Testis (tissue), 3 donors: ENCODE measurements around the gene ZNF22. TPM values are rescaled to one million over a fixed set of nuclear protein-coding genes. Genes with fewer than 3 reads are reported as not detected.

Source experiments
- DNase-seq: peaks from one replicate; pipeline ENCODE4 v3.0.0-alpha.2; 2019
- H3K27ac ChIP-seq, 2 donors: fragments of 200-600 bp; sonication (generic); one replicate each; pipeline ENCODE4 v1.5.1; 2019
- H3K27me3 ChIP-seq: fragments of 200-600 bp; sonication (generic); one replicate; pipeline ENCODE4 v1.5.1; 2019
- H3K36me3 ChIP-seq: fragments of 200-600 bp; sonication (generic); one replicate; pipeline ENCODE4 v1.5.1; 2017; ENCODE audit warnings: low read depth; ENCODE audit errors: missing control alignments
- H3K4me1 ChIP-seq: fragments of 200-600 bp; sonication (generic); one replicate; pipeline ENCODE4 v1.5.1; 2019
- H3K4me3 ChIP-seq, 2 donors: fragments of 200-600 bp; sonication (generic); one replicate each; pipeline ENCODE4 v1.5.1; 2017 to 2019
- H3K9me3 ChIP-seq: fragments of 200-600 bp; sonication (generic); one replicate; pipeline ENCODE4 v1.5.1; 2017
- POLR2A ChIP-seq: fragments of 450-650 bp; IDR thresholded peaks from one replicate; pipeline ENCODE4 v1.6.1; 2017; ENCODE audit warnings: antibody characterized with exemption, mild to moderate bottlenecking, moderate library complexity
- WGBS, 2 donors: methylation state at CpG; one replicate each; pipeline ENCODE4 v1.1.5; 2018; 5-methylcytosine and 5-hydroxymethylcytosine counted together
- intact Hi-C: fragments of 100-400 bp; cut with DNase I; formaldehyde crosslinking; loops from one replicate; pipeline ENCODE4 v1.15.1; 2023; ENCODE audit warnings: low total_unique reads
- polyA plus RNA-seq: library from polyadenylated mRNA; stranded (reverse); fragments of 350-450 nt; fragmentation: Illumina TruSeq; extraction: RNeasy Lipid Tissue Mini Kit (QIAGEN cat#74804); gene quantifications from one replicate; pipeline ENCODE4 v1.2.3, GENCODE V29; 2014; ENCODE audit warnings: low read depth, low replicate concordance; ENCODE audit not compliant: insufficient read depth
- total RNA-seq, 2 donors: library from RNA; depleted of rRNA; stranded (reverse); fragments of >200 nt; gene quantifications; one replicate each; pipeline ENCODE4 v1.2.3, GENCODE V29; 2016
- TF ChIP-seq, protein P1 (sequence below), 3 experiments: fragments of 450-650 bp in 2 of 3; fragments of 200-600 bp in 1 of 3; sonication (generic) in 1 of 3; IDR thresholded peaks; one replicate each; pipeline ENCODE4 v1.5.1; 2016 to 2019; ENCODE audit warnings: antibody characterized with exemption in 3 of 3, mild to moderate bottlenecking in 2 of 3, moderate library complexity in 1 of 3

The ZNF22 gene
- total and polyA plus RNA-seq, 3 donors from 2014 or later: 12.6 TPM

DNA sequence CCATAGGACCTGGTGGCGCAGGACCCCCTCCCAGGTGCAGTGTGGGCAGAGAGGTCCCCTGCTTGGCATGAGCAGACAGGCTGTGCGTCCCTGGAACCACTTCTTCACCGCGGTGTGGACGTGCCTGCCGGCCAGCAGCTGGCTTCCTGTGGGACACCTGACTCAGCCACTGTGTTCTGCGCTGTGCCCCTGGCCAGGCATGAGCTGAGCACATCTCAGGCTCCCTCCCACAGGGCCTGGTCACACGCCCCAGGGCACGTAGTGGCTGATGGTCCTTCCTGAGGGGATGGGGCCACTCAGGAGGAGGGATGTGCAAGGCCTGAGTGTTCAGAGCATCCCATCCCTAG lies 18.6 kb upstream of the ZNF22 start:
- TF ChIP-seq, protein P1, sequence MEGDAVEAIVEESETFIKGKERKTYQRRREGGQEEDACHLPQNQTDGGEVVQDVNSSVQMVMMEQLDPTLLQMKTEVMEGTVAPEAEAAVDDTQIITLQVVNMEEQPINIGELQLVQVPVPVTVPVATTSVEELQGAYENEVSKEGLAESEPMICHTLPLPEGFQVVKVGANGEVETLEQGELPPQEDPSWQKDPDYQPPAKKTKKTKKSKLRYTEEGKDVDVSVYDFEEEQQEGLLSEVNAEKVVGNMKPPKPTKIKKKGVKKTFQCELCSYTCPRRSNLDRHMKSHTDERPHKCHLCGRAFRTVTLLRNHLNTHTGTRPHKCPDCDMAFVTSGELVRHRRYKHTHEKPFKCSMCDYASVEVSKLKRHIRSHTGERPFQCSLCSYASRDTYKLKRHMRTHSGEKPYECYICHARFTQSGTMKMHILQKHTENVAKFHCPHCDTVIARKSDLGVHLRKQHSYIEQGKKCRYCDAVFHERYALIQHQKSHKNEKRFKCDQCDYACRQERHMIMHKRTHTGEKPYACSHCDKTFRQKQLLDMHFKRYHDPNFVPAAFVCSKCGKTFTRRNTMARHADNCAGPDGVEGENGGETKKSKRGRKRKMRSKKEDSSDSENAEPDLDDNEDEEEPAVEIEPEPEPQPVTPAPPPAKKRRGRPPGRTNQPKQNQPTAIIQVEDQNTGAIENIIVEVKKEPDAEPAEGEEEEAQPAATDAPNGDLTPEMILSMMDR (IDR thresholded peaks at IDR 0.05): no peak
- TF ChIP-seq POLR2A: no peak

DNA sequence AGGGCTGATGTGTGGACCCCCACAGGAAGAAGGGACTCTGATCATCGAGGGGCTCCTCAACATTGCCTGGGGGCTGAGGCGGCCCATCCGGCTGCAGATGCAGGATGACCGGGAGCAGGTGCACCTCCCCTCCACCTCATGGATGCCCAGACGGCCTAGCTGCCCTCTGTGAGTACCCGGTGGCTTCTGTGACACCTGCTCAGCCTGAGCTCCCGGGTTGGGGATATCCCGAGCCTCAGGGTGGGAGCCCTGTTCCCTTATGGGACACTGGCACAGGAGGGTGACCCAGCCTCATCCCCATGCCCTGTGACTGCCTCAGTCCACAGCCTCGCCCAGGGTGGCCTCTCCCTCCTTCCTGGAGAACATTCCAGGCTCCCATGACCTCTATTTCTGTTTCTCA lies 18.2 kb upstream of the ZNF22 start:
- Histone ChIP-seq H3K27ac (peak overlapping the region; percentile 81 to 88), H3K9me3 (no peaks in the 10 kb centered on the region), H3K36me3 (no peaks in the 10 kb centered on the region), H3K27me3 (no peaks in the 10 kb centered on the region), H3K4me1 (peaks cover 69% of the 10 kb centered on the region), H3K4me3 (no peak overlapping the region)
- TF ChIP-seq, protein P1 (IDR thresholded peaks at IDR 0.05): no peak
- TF ChIP-seq POLR2A: no peak
- DNase-seq: no peak
- intact Hi-C loops: no loop called here
- 91 to 92% methylated on average over 5 to 9 of the region's 9 CpGs for WGBS, 2 donors

More for the DNA sequence above, 18.6 kb upstream of the ZNF22 start:
- Histone ChIP-seq H3K9me3 (no peaks in the 10 kb centered on the region), H3K36me3 (no peaks in the 10 kb centered on the region), H3K4me3 (no peak overlapping the region), H3K4me1 (peaks cover 67% of the 10 kb centered on the region), H3K27me3 (no peaks in the 10 kb centered on the region), H3K27ac (peak overlapping the region; percentile 81 to 88)
- intact Hi-C loops: no loop called here
- no peak for DNase-seq
- WGBS, 2 donors: 64 to 78% methylated on average over 8 to 9 of the region's 9 CpGs

DNA sequence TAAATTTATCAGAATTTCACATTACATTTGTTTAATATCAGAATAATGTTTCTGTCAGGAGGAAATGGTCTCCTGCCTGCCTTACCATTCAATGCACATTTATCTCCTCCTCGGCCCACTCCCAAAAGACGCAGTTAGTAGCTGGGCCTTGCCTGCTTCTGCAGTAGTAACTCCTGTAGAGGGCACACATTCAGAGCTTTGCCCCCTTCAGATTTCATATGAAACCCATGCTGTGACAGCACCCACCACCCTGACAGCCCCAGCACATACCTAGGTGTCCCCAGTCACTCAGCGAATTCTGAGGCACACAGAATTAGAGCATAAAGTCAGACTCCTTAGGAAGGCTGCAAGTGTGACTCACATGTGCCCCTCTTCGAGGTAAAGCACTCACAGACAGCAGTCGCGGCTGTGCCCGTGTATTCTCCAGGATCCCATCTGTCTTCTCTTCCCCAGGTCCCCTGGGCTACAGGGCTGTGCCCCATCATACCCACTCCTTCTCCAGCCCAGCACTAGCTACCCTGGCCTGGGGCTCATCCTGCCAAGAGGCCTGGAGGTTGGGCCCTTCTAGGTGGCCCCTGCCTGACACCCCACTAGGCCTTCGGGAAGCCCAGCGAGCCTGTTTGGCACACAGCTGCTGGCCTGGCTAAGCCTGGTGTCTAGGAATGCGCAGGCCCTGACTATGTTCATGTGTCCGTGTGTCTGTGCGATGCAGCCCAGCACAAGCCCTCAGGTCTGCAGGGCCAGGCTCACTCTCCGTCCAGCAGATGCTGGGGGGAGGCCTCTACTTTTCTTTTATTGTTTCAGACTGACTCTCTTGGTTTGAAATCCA lies 17.4 kb upstream of the ZNF22 start:
- Histone ChIP-seq H3K36me3 (no peaks in the 10 kb centered on the region), H3K4me1 (peaks cover 73% of the 10 kb centered on the region), H3K27ac (peak overlapping the region in 1 of 2 donors; percentile 81), H3K9me3 (no peaks in the 10 kb centered on the region), H3K27me3 (no peaks in the 10 kb centered on the region), H3K4me3 (no peak overlapping the region)
- DNase-seq: no peak
- TF ChIP-seq POLR2A: no peak
- TF ChIP-seq, protein P1 (IDR thresholded peaks at IDR 0.05): no peak
- WGBS, 2 donors: 96% methylated on average over 12 to 13 of the region's 13 CpGs
- intact Hi-C loops: no loop called here

GRCh38 chr10:44983895-44984278 lies 16.8 kb upstream of the ZNF22 start:
- Histone ChIP-seq H3K9me3 (no peaks in the 10 kb centered on the region), H3K27ac (peak overlapping the region; percentile 66 to 73), H3K4me3 (no peak overlapping the region), H3K4me1 (peaks cover 70% of the 10 kb centered on the region), H3K36me3 (no peaks in the 10 kb centered on the region), H3K27me3 (no peaks in the 10 kb centered on the region)
- DNase-seq: no peak
- WGBS, 2 donors: 91 to 93% methylated on average over 4 to 10 of the region's 10 CpGs
- TF ChIP-seq POLR2A: no peak
- TF ChIP-seq, protein P1 (IDR thresholded peaks at IDR 0.05): no peak
- intact Hi-C loops: no loop called here

- Histone ChIP-seq H3K9me3 (no peaks in the 10 kb centered on the region), H3K27me3 (no peaks in the 10 kb centered on the region), H3K36me3 (no peaks in the 10 kb centered on the region), H3K4me1 (peaks cover 63% of the 10 kb centered on the region), H3K4me3 (no peak overlapping the region), H3K27ac (peak overlapping the region; percentile 66 to 73)
- TF ChIP-seq POLR2A: no peak
- TF ChIP-seq, protein P1 (IDR thresholded peaks at IDR 0.05): no peak
- WGBS, 2 donors: 90 to 91% methylated on average over 13 to 15 of the region's 15 CpGs
- intact Hi-C loops: no loop called here
- DNase-seq: no peak
Measured at GRCh38 chr10:44984671-44985101, 16.0 kb upstream of the ZNF22 start.
